Body of pancreas (tissue), 4 donors: ENCODE data around the gene ART4.

ENCODE experiments used
- CTCF ChIP-seq, 7 experiments: fragments of 450-650 bp in 4 of 7; fragments of 200-600 bp in 3 of 7; sonication (generic) in 3 of 7; IDR thresholded peaks; one replicate each; pipeline ENCODE4 v1.5.1; 2016 to 2019; ENCODE audit warnings: antibody characterized with exemption in 7 of 7
- POLR2A ChIP-seq, 3 donors: fragments of 450-650 bp; IDR thresholded peaks; one replicate each; pipeline ENCODE4 v1.6.1; 2016; ENCODE audit warnings: antibody characterized with exemption in 3 of 3, mild to moderate bottlenecking in 2 of 3

DNA sequence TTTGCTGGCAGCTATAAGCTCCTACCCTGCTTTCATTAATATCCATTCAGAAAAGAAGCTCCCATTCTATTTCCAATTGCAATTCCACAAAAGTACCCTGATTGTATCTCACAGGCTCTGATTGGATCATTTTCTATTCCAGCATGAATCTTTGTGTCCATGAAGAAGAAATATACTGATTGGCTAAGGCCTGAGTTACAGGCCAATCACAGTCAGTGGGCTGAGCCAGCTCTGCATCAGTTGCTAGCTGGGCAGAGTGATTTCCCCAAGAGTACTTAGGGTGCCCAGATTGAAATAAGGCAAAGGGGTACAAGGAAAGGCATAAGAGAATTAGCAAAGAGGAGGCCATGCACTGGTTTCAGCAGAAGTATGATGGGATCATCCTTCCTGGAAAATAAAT lies 14.4 kb downstream of the ART4 start:
- TF ChIP-seq CTCF (IDR thresholded peaks at IDR 0.05) = no peak
- no peak for TF ChIP-seq POLR2A (IDR thresholded peaks at IDR 0.05)
